GM11168 (cell line): ENCODE results near the gene VILL.

Experiments
- in situ Hi-C: fragments of 300-500 bp; cut with MboI; formaldehyde crosslinking; loops from one replicate; pipeline ENCODE4 v1.12.0; 2022; ENCODE audit warnings: low sequenced_read_pairs; ENCODE audit not compliant: unreplicated experiment

Gene VILL

GRCh38 chr3:37996785-37997301 is 6.3 kb downstream of the VILL start:
- in situ Hi-C loops: no loop called here

- in situ Hi-C loops: no loop called here
These were observed 6.8 kb downstream of the VILL start for GRCh38 chr3:37997342-37997741.

- in situ Hi-C loops: no loop called here
These were observed 7.3 kb downstream of the VILL start for GRCh38 chr3:37997791-37998370.

- in situ Hi-C loops: no loop called here
These were observed 9.2 kb downstream of the VILL start for GRCh38 chr3:37999836-38000235.

- in situ Hi-C loops: no loop called here
These were observed 9.8 kb downstream of the VILL start for GRCh38 chr3:38000242-38000916.

GRCh38 chr3:38000965-38001455 is 10.4 kb downstream of the VILL start:
- in situ Hi-C loops: no loop called here

GRCh38 chr3:38001456-38002081 is 11.0 kb downstream of the VILL start:
- in situ Hi-C loops: no loop called here

GRCh38 chr3:38002291-38002876 is 11.8 kb downstream of the VILL start:
- in situ Hi-C loops: no loop called here

- in situ Hi-C loops: no loop called here
These were observed 12.4 kb downstream of the VILL start for GRCh38 chr3:38002940-38003339.

GRCh38 chr3:38003371-38003816 is 12.8 kb downstream of the VILL start:
- in situ Hi-C loops: no loop called here

- in situ Hi-C loops: no loop called here
These were observed 13.3 kb downstream of the VILL start for GRCh38 chr3:38003817-38004414.

GRCh38 chr3:38004415-38005075 is 14.0 kb downstream of the VILL start:
- in situ Hi-C loops: no loop called here

- in situ Hi-C loops: no loop called here
These were observed 14.8 kb downstream of the VILL start for GRCh38 chr3:38005076-38006020.

- in situ Hi-C loops: no loop called here
These were observed 15.4 kb downstream of the VILL start for GRCh38 chr3:38006031-38006430.

GRCh38 chr3:38006445-38006995 is 15.9 kb downstream of the VILL start:
- in situ Hi-C loops: no loop called here

- in situ Hi-C loops: no loop called here
These were observed 17.1 kb downstream of the VILL start for GRCh38 chr3:38007754-38008090.

- in situ Hi-C loops: no loop called here
These were observed 17.7 kb downstream of the VILL start for GRCh38 chr3:38008191-38008701.

- in situ Hi-C loops: no loop called here
These were observed 18.5 kb downstream of the VILL start for GRCh38 chr3:38008971-38009580.
